A673 (cell line): Measurements from ENCODE around the gene SATB2.

Experiments used
- EZH2 ChIP-seq: fragments of 200-600 bp; sonication (generic); IDR thresholded peaks from 2 replicates; pipeline ENCODE4 v1.6.1; 2017; ENCODE audit warnings: borderline replicate concordance, low read depth, mild to moderate bottlenecking, mixed read lengths, antibody characterized with exemption, low read length; ENCODE audit not compliant: poor library complexity, severe bottlenecking
- TF ChIP-seq, protein P1 (sequence below): fragments of 300-800, 200-600 bp; sonication (generic); conservative IDR thresholded peaks from 2 replicates; pipeline ENCODE4 v1.5.1; 2017; ENCODE audit warnings: low read depth, mild to moderate bottlenecking, antibody characterized with exemption, low read length, moderate library complexity, mixed read lengths

DNA sequence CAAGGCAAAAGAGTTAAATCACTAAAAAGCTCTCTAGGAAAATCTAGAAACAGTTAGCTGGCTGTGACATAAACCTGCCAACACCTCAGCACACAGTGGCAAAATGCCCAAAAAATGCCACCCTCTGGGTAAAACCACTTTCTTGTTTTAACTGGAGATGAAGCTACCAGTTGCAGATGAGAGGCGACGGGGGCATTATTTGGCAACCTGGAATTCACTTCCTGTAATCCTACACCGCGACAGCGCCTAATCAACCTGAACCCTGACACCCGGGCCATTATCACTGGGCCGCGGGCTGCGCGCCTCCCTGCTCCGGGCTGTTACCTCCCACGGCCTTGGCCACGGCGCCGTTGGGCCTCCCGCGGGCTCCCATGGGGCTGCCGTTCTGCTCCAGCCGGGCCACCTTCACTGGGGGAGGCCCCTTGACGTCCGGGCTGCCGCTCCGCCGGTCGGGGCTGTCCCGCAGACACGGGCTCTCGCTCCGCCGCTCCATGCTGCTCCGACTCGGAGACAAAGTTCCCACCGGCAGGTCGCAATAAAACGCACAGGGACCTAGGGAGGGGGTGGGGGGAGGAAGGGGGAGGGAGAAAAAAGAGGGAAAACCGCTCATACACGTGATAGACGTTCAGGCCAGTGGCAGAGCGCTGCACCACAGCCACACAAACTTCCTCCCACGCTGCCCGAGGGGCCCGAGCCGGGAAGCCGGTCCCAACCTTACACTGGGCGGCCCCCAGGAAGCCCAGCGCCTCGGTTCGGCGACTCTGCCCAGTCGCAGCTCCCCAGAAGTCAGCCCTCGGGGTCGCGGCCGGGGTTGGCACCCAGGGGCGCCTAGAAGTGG is 2.0 kb downstream of the SATB2 start:
- no peak for TF ChIP-seq EZH2
- TF ChIP-seq, protein P1, sequence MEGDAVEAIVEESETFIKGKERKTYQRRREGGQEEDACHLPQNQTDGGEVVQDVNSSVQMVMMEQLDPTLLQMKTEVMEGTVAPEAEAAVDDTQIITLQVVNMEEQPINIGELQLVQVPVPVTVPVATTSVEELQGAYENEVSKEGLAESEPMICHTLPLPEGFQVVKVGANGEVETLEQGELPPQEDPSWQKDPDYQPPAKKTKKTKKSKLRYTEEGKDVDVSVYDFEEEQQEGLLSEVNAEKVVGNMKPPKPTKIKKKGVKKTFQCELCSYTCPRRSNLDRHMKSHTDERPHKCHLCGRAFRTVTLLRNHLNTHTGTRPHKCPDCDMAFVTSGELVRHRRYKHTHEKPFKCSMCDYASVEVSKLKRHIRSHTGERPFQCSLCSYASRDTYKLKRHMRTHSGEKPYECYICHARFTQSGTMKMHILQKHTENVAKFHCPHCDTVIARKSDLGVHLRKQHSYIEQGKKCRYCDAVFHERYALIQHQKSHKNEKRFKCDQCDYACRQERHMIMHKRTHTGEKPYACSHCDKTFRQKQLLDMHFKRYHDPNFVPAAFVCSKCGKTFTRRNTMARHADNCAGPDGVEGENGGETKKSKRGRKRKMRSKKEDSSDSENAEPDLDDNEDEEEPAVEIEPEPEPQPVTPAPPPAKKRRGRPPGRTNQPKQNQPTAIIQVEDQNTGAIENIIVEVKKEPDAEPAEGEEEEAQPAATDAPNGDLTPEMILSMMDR: no peak
